Measurements from ENCODE around the gene ELK1.

ELK1 gene

DNA sequence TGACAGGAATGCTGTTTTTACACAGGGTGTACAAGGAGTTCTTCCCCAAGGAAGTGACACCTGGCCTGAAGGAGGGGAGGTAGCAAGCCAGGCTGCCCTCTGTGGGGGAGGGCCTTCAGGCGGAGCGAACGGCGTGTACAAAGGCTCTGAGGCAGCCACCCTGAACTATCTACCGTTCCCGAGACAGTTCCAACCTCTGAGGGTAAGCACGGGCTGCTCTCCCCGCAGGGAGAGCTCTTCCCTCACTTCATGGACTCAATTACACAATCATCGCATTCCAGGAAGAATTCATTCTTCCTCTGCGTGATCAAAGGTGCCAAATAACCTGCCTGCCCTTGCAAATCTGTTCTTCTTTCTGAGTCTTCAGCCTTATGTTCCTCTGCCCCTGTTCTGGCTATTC, 4.8 kb downstream of the ELK1 start:
- H3K36me3 ChIP-seq (ENCODE audit: low read length), result no peaks in the 10 kb centered on the region
- H3K4me3 ChIP-seq (ENCODE audit: insufficient read depth, low read length, poor library complexity, severe bottlenecking), result no peak overlapping the region
- no peaks in the 10 kb centered on the region for H3K9me2 ChIP-seq (replicated peaks; ENCODE audit: insufficient read depth, low read length)
- no peaks in the 10 kb centered on the region for H3F3A ChIP-seq (ENCODE audit: insufficient read depth)
- no peak overlapping the region for H2AFZ ChIP-seq (ENCODE audit: low read depth, low read length, severe bottlenecking)
- TF ChIP-seq EZH2phosphoT487 (conservative IDR thresholded peaks at IDR 0.05; ENCODE audit: low read length), result no peak
- TF ChIP-seq, protein P1, sequence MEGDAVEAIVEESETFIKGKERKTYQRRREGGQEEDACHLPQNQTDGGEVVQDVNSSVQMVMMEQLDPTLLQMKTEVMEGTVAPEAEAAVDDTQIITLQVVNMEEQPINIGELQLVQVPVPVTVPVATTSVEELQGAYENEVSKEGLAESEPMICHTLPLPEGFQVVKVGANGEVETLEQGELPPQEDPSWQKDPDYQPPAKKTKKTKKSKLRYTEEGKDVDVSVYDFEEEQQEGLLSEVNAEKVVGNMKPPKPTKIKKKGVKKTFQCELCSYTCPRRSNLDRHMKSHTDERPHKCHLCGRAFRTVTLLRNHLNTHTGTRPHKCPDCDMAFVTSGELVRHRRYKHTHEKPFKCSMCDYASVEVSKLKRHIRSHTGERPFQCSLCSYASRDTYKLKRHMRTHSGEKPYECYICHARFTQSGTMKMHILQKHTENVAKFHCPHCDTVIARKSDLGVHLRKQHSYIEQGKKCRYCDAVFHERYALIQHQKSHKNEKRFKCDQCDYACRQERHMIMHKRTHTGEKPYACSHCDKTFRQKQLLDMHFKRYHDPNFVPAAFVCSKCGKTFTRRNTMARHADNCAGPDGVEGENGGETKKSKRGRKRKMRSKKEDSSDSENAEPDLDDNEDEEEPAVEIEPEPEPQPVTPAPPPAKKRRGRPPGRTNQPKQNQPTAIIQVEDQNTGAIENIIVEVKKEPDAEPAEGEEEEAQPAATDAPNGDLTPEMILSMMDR (IDR thresholded peaks at IDR 0.05; ENCODE audit: insufficient read depth, low read length, poor library complexity, severe bottlenecking), result no peak
- no peak overlapping the region for H3K27ac ChIP-seq (ENCODE audit: low read depth, low read length)
- H3K9me3 ChIP-seq (ENCODE audit: insufficient read depth, low read length), result no peaks in the 10 kb centered on the region
- no peaks in the 10 kb centered on the region for H3K27me3 ChIP-seq (ENCODE audit: low read length)
- H4K20me1 ChIP-seq (ENCODE audit: low read depth, low read length), result no peaks in the 10 kb centered on the region
- peaks cover 22% of the 10 kb centered on the region; the same call in 1 of the 2 replicates for H3K79me2 ChIP-seq (ENCODE audit: insufficient read depth, low read length)
- H3K9ac ChIP-seq (ENCODE audit: low read length), result no peak overlapping the region
- no peak overlapping the region for H3K4me2 ChIP-seq (ENCODE audit: low read depth, low read length, poor library complexity, severe bottlenecking)

DNA sequence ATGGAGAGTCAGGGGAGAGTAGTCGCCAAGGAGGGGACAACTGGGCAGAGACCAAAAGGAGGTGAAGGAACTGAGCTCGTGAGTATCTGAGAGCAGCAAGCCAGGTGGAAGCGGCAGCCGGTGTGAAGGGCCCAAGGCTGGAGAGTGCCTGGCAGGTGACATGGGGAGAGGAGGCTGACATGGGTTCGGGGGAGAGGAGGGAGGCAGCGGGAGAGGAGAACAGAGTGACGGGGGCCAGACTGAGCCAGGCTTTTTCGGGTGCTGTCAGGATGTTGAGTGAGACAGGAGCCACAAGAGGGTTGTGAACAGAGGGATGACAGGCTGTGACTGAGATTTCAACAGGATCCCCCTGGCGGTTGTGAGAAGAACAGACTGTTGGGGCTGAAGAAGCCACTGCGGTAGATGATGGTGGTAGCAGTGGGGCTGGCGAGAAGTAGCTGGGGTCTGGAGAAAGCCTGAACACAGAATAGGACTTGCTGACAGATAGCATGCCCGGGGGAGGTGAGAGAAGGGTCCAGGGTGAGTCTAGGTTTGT, 5.7 kb downstream of the ELK1 start:
- no peak overlapping the region for H3K4me3 ChIP-seq (ENCODE audit: insufficient read depth, low read length, poor library complexity, severe bottlenecking)
- no peak overlapping the region for H3K4me2 ChIP-seq (ENCODE audit: low read depth, low read length, poor library complexity, severe bottlenecking)
- peaks cover 20% of the 10 kb centered on the region; the same call in 1 of the 2 replicates for H3K79me2 ChIP-seq (ENCODE audit: insufficient read depth, low read length)
- peaks cover 5% of the 10 kb centered on the region; the same call in 1 of the 2 replicates for H3K36me3 ChIP-seq (ENCODE audit: low read length)
- no peaks in the 10 kb centered on the region for H4K20me1 ChIP-seq (ENCODE audit: low read depth, low read length)
- no peaks in the 10 kb centered on the region for H3K9me3 ChIP-seq (ENCODE audit: insufficient read depth, low read length)
- no peak for TF ChIP-seq EZH2phosphoT487 (conservative IDR thresholded peaks at IDR 0.05; ENCODE audit: low read length)
- TF ChIP-seq, protein P1 (IDR thresholded peaks at IDR 0.05; ENCODE audit: insufficient read depth, low read length, poor library complexity, severe bottlenecking), result no peak
- no peak overlapping the region for H3K27ac ChIP-seq (ENCODE audit: low read depth, low read length)
- no peaks in the 10 kb centered on the region for H3F3A ChIP-seq (ENCODE audit: insufficient read depth)
- H2AFZ ChIP-seq (ENCODE audit: low read depth, low read length, severe bottlenecking), result no peak overlapping the region
- no peaks in the 10 kb centered on the region for H3K27me3 ChIP-seq (ENCODE audit: low read length)
- H3K9me2 ChIP-seq (replicated peaks; ENCODE audit: insufficient read depth, low read length), result no peaks in the 10 kb centered on the region
- H3K9ac ChIP-seq (ENCODE audit: low read length), result no peak overlapping the region

DNA sequence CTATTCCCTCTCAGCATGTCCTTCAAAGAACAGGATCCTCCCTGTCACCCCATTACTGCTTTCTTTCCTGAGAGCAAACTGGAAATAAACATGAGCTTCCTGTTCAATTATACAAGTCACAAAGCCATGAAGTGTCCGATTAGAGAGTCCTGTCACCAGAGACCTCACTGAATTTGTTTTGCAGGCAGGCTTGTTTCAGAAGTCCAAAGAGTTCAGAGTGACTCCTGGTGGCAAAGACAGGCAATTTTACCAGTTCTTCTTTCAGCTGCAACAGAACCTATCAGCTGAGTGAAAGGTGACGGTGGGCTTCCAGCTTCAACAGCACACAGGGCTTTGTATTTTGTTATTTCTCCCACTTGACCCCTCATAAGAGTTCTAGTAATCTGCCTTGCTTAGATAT, 6.4 kb downstream of the ELK1 start:
- TF ChIP-seq, protein P1 (IDR thresholded peaks at IDR 0.05; ENCODE audit: insufficient read depth, low read length, poor library complexity, severe bottlenecking), result no peak
- TF ChIP-seq EZH2phosphoT487 (conservative IDR thresholded peaks at IDR 0.05; ENCODE audit: low read length), result no peak
- Histone ChIP-seq H3K9me3 (ENCODE audit: insufficient read depth, low read length) (no peaks in the 10 kb centered on the region), H3K9me2 (replicated peaks; ENCODE audit: insufficient read depth, low read length) (no peaks in the 10 kb centered on the region), H4K20me1 (ENCODE audit: low read depth, low read length) (no peaks in the 10 kb centered on the region), H3K27ac (ENCODE audit: low read depth, low read length) (no peak overlapping the region), H3K79me2 (ENCODE audit: insufficient read depth, low read length) (peaks cover 13% of the 10 kb centered on the region; the same call in 1 of the 2 replicates), H3K27me3 (ENCODE audit: low read length) (no peaks in the 10 kb centered on the region), H3K4me3 (ENCODE audit: insufficient read depth, low read length, poor library complexity, severe bottlenecking) (no peak overlapping the region), H3K36me3 (ENCODE audit: low read length) (peaks cover 5% of the 10 kb centered on the region; the same call in 1 of the 2 replicates), H2AFZ (ENCODE audit: low read depth, low read length, severe bottlenecking) (no peak overlapping the region), H3K4me2 (ENCODE audit: low read depth, low read length, poor library complexity, severe bottlenecking) (no peak overlapping the region), H3K9ac (ENCODE audit: low read length) (no peak overlapping the region), H3F3A (ENCODE audit: insufficient read depth) (no peaks in the 10 kb centered on the region)
